DMS114 treated with DMSO at 0.1 percent for 48 hours (cell line): ENCODE data around the gene RNGTT.

Source experiments
- DNase-seq: peaks from one replicate; lab custom pipeline; 2025; ENCODE audit not compliant: unreplicated experiment; lab: John Stamatoyannopoulos, UW

RNGTT gene

DNA sequence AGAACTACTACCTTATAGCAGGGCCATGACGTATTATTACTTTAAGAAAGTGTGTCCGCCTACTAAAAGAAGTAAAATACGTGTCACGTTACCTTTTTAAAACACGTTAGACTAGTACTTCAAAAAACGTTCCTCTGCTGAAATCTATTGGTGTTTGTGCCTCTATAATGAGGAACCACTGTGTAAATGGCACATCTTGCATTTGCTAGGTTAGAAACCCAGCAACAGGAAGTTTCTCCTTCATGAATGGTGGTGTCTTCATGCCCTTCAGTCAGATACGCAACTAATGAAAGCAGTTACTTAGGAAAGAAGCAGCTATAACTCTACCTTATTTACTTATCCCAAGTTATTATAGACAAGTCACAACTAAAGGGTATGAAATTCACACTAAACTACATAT lies 343.5 kb downstream of the RNGTT start:
- no peak for DNase-seq

DNA sequence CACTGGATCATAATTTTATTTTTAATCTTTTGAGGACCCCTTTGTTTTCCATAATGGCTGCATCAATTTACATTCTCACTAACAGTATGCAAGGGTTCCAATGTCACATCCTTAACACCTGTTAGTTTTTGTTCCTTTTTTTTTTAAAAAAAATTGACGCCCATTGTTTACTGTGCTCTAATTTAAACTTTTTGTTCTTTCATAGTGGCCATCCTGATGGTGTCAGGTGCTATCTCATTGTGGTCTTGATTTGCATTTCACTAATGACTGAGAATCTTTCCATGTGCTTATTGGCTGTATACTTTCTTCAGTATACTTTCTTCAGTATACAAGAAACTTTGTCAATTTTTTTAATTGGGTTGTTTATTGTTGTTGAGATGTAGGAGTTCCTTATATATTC lies 347.0 kb downstream of the RNGTT start:
- DNase-seq = no peak

DNA sequence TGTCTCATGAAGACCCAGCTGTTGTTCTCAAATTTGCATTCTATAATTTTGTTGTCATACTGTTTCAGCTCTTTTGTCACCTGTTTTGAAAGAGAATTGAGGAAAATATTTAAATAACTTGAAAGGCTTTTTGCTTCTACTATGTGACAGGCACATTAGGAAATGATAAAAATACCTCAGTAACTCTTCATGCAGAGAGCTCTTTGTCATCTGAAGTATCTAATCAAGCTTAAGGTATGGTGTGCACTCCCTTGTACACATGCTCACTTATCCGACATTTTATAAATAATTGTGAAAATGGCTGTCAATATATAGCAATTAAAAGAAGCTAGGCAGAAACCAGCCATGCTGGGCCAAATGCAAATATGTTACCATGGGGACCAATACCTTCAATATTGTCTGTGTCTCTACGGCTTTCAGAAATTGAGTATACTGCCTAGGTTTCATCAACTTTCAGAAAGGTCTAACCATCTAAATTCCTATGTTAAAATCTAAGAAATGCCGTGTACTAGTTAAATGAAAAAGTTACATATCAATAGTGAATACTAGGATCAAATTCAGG lies 349.0 kb downstream of the RNGTT start:
- DNase-seq = no peak

DNA sequence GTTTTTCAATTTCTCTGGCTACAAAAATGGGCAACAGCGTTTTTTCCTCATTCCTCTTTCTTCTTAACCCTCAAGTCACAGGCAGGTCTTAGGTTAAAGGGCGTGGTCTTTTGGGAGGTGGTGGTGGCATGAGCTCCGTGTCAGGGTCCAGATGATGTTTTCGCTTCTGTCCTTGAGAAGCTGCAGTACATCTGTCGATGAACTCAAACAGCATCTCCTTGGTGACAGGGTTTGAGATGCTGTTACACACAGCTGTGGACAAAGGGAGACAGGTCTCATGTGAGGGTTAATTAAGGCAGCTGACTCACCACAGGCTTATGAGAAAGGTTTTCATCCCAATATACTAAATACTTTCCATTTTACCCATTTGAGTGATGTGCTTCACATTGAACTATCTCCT lies 350.8 kb downstream of the RNGTT start:
- no peak for DNase-seq

DNA sequence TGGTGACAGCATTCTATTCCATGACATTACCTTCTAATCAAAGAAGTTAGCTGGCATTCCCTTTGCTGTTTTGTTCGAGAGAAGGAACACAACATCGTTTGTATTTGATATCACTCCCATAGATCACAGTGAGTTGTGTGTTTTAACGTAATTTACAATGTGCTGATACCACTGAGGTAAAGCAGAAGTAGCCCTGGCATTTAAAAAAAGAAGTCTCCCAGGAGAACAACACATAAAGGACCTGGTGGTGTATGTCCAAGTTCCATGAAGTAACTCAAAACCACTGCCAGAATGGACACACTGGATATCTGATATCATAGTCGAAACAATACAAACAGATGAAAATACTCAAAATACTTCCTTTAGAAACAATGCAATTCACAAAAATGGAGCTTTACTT lies 351.7 kb downstream of the RNGTT start:
- no peak for DNase-seq

DNA sequence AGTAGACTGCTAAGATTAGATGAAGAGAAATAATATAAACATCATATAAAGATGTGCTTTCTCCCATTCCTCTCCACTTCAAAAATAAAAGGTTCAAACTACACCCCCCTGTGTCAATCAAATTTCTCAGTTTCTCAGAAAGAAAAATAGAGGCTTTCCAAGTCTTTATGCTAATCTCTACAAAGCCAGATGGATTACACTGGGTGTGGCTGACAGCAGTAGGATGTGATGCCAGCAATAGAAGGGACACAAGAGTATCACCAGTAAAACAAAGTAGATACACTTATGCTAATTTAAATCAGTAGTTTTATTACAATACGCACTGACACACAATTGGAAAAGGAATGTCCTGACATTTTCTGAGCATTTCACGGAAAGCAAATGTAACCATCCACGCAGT lies 353.4 kb downstream of the RNGTT start:
- no peak for DNase-seq

DNA sequence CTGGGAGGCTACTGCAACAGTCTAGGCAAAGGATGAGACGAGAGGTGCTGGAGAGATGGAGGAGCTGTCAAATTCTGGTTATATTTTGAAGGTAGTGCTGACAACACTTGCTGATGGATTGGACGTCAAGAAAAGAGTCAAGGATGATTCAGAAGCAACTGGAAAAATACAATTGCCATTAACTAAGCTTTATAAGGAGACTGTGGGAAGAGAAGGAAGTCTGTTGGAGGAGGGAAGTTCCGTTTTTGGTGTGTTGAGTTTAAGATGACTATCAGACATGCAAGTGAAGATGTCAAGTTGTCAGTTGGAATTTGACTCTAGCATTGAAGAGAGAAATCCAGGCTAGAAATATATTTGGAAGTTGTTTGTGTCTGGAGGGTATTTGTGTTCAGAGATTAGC lies 358.1 kb downstream of the RNGTT start:
- DNase-seq = no peak

DNA sequence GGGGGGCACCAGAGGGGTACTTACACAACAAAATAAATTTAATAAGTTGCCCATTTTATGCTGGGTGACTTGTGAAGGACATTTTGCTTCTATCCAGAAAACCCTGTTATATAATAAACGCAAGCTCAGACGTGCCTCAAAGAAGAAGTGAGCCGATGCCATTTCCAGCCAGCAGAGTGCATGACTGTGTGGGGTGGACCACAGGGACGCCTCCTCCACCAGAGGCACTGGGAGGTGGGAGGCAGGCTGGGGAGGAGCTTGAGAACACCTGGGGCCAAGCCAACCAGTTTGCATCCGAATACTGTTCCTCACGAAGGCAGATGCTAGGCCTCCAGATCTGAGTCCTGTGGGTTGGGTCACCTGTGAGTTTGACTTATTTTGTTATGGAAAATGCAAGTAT lies 363.8 kb downstream of the RNGTT start:
- no peak for DNase-seq

DNA sequence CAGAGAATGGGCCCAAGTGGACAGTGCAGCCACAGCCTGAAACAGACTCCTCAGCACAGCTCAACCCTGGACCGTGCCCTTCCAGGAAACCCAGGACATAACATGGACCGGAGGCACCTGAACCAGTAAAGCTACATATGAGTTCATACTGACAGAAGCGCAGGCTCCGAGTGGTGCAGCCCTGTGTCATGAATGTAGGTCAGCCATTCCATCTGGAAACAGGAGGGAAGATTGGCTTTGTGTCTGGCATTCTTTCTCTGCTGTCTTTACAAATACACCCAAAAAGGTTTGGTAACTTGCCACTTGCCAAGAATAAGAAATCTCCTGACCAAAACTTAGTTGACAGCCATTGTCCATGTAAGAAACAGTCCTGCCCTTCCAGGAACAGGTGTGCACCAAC lies 366.6 kb downstream of the RNGTT start:
- DNase-seq = no peak

DNA sequence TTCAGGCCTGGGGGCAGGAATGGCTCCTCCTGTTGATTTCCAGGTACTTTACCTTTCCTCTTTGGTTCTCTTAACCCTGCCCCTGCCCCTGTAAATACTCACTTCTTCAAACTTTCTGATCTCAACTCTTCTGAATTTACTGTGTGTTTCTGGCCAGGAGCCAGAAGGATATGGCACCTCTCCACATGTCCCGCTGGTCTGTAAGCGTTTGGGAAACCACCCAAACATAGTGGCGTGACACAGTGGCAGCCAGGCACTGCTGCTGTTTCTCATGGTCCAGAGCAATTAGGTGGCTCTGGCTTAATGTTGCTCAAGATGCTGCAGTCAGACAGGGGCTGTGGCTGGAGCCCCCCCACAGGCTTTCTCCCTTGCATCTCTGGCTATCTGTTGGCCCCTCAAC lies 374.5 kb downstream of the RNGTT start:
- no peak for DNase-seq

DNA sequence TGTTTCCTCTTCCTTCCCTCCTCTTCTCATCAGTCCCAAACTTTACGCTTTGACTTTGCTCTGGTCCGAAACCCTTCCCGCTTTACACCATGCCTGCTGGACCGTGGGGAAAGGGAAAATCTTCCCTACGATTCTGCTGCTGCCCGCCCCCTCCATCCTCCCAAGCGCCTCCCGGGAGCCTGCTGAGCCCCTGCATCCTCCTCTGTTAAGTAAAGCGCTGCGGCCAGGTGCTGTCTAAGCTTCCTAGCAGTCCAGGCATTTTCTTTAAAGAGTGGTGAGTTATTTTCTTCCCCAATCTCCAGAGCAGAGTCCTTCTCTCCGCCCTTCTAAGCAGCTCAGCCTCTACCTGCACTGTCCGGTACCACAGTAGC lies 376.3 kb downstream of the RNGTT start:
- DNase-seq = no peak

DNA sequence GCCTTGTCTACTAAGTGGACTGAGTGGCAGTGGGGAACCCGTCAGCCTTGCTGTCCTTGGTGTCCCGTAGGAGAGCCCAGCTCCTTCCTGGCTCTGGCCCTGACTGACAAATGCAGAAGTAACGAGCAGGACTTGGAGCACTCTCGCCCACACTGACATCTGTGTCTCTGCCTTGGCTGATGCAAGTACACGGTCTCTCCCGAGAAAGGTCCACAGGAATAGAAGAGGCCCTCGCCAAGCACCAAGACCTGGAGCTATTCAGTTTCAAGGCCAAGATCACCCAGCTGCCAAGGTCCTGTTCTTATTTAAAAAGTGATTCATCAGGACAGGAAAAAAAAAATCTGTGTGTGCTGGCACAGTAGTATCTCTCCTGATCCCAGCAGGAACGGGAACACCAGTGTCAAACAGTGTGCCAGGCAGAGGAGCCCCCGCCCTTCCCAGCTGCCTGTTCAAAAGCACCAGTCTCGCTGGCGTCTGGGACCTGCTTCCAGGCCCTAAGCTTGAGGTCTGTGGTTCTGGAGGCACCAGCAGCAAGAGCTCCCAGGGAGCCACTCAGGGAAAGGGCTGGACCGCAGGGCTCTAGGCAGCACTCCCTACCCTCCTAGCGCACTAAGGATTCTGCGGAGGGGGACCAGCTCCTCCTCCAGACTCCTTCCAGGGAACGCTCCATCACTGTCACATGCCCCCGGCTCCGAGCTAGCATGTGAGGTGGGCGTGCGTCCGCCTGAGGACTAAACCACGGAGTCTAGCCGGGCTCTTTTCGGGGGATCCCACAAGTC lies 376.9 kb downstream of the RNGTT start:
- no peak for DNase-seq

DNA sequence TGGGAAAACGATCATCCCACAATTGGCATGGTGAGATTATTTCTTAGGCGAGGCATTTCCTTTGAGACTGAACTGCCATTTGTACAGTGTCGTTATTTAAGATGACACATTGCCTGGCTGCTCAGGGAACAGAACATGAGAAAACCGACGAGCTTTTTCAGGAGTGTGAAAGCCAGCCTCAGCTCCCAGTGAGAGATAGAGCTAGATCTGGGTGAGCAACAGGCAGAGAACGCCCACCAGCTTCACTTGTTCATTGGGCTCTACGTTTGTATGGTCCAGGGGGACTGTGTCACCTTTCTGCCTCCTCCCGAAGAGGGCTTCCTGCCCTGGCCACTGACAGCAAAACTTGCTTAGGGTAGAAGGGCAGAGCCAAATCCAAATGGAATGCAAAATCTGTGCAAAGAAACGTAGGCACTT lies 378.1 kb downstream of the RNGTT start:
- no peak for DNase-seq

DNA sequence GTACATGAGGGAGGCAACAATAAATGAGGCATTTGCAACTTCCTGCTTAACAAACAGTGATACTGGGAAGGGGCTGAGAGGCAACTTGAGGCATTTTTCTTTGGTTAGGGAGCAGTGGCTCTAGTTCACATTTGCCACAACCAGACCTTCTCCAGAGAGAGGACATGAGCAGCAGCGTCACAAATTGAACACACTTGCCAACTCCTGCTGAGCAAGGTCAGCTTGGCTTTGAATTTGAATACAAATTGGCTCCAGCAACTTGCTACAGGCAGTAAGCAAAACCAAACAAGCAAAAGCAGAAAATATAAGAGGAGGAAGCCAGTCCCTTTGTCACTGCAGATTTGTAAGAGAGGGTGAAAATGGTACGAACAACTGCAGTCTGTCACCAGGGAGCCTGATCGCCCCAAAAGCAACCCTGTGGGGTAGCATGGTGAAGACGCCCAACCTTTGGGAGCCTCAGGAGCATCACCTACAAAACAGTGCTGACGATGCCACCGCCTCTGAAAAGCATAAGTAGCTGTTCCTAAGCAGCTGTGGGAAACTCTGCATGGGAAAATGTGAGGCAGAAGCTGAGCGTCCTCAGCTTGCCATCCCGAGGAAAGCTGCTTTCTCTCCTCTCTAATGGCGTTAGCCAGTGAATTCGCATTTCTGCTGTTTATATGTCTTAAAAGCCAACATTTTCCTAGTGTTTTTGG lies 378.7 kb downstream of the RNGTT start:
- DNase-seq = no peak

DNA sequence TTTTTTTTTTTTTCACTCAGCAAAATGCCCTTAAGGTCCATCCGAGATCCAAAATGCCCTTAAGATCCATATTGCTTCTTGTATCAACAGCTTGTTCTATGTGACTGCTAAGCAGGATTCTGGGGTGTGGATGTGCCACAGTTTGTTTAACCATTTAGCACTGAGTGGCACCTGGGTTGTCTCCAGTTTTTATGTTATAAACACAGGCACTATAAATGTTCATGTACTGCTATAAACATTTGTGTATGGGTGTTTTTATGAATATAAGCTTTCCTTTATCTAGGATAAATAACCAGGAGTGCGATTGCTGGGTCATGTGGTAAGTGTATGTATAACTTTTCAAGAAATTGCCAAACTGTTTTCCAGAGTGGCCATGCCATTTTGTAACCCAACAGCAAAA lies 386.0 kb downstream of the RNGTT start:
- no peak for DNase-seq

DNA sequence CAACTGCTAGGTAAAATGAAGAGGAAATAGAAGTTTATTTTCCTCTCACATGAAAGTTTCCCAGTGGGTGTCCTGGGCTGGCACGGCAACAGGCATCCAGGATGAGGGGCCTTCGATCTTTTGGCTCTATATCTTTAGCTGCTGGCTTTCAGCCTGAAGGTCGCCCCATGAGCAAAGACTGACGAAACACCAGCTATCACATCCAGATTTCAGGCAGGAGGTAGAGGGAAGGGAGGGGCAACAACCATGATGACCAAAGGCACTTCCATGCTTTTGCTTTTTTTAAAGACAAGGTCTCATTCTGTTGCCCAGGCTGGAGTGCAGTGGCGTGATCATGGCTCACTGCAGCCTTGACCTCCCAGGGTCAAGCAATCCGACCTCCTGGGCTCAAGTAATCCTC lies 387.9 kb downstream of the RNGTT start:
- DNase-seq = no peak

DNA sequence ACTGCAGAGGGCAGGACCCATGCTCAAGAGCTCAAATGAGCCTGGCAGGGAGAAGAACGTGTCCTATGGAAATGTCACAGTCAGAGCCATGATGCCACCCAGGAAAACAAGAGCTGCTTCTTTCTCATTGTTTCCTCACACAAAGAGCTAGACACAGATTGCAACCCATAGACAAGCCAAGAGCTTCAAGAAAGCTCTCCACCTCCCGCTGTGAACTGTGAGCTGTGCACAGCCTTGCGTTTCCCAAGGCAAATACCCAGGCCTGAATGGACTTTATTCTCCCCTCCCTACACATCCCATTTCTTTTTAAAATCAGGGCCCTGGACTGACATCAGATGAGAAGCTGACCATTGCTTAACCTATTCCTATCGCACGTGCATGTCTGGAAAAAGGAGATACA lies 388.8 kb downstream of the RNGTT start:
- DNase-seq = no peak

DNA sequence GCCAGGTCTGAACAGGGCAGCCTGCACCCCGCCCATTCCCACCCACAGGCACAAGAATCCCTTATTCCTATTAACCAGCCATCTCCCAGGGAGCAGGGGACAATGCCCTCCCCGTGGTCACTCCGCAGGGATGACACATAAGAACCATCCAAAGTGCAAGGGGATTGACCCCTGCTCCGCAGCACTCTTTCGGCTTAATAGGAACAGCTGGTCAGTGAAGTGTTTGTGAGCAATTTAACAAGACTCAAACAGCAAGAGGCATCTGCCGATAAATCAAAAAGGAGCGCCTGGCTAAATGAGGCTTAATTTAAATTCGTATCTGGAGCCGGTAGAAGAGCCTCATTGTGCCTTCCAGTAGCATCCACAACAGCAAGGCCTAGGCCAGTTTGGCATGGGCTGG lies 389.4 kb downstream of the RNGTT start:
- no peak for DNase-seq

DNA sequence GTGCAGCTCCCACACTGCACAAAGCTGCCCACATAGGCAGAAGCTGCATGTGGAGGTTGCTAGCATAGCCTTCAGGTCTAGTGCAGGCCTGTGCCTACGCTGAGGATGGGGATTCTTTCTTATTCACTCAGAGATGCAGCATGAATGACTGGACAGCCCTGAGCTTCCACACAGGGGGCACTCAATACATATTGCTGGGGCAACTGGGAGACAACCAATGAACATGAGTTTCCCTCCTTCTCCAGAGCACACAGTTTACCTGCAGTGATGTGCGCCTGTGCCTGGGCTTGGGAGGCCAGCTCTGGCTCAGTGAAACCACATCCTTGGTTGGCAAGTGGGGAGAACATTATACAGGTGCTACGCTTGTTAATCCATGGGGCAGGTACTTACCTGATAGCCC lies 389.9 kb downstream of the RNGTT start:
- DNase-seq = no peak

DNA sequence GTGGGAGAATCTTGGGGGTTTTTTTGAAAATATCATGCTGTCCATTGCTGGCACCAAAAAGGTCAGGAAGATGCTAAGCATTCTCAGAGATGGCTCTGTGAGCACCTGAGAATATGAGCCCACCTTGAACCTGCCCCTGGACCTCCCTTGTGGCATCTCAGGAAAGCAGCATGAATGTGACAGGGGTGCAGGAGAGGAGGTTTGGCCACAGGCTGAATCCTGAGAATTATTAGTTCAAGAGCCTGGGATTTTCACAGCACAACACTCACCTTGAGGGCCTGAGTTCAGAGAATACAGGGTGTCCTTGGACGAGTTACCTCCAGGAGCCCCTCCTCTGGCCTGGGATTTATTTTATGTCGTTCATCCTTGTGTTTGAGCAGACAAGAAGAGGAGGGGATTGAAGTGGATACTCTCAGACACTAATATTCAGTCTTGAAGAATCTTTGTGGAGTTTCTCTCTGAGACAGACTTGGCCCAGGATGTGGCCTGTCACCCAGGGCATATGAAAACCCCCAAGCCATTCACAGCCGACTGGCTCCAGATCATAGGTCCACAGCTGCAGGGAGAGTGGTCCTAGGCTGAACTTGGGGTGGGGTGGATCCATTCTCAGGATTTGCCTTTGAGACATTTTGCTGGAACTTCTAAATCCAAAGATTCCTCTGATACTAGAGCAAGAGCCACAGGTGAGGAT lies 390.8 kb downstream of the RNGTT start:
- DNase-seq = no peak

DNA sequence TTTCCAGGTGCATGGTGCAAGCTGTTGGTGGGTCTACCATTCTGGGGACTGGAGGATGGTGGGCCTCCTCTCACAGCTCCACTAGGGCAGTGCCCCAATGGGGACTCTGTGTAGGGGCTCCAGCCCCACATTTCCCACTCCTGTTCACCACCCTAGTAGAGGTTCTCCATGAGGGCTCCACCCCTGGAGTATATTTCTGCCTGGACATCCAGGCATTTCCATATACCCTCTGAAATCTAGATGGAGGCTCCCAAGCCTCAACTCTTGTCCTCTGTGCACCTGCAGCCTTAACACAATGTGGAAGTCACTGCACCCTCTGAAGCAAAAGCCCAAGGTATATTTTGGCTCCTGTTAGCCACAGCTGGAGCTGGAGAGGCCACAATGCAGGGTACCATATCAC lies 393.5 kb downstream of the RNGTT start:
- DNase-seq = no peak

DNA sequence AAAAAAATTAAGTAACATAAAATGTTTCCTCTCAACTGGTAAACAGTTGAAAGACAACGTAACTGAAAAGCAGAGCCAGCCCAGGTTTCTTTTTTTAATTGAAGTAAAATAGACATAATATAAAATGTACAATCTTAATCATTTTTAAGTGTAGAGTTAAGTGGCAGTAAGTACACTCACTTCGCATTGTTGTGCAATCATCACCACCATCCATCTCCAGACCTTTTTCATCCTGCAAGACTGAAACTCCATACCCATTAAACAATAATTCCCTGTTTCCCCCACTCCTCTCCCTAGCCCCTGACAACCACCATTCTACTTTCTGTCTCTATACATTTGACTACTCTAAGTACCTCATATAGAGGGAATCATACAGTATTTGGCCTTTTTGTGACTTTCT lies 395.7 kb downstream of the RNGTT start:
- no peak for DNase-seq
